Measurements from ENCODE around the gene SMYD3. TPM values are rescaled to one million over a fixed set of nuclear protein-coding genes. Genes with fewer than 3 reads are reported as not detected.

The SMYD3 gene
- total RNA-seq, 2 donors from 2014 or later: 16.2 to 16.4 TPM

- no peak for TF ChIP-seq CTCF (IDR thresholded peaks at IDR 0.05)
- Histone ChIP-seq H3K9ac (ENCODE audit: low read depth in 2 of 2, low read length in 2 of 2) (no peak overlapping the region), H3K4me3 (no peak overlapping the region), H3K36me3 (no peaks in the 10 kb centered on the region), H3K27me3 (no peaks in the 10 kb centered on the region), H3K27ac (no peak overlapping the region), H3K4me1 (no peaks in the 10 kb centered on the region), H3K9me3 (no peaks in the 10 kb centered on the region)
- intact Hi-C loops (cut with DNase I): no loop called here
- DNase-seq: no peak
Measured at GRCh38 chr1:246169019-246169418, 338.1 kb downstream of the SMYD3 start.

- Histone ChIP-seq H3K4me1 (no peaks in the 10 kb centered on the region), H3K4me3 (no peak overlapping the region), H3K27ac (no peak overlapping the region), H3K27me3 (no peaks in the 10 kb centered on the region), H3K9me3 (no peaks in the 10 kb centered on the region), H3K9ac (ENCODE audit: low read depth in 2 of 2, low read length in 2 of 2) (no peak overlapping the region), H3K36me3 (no peaks in the 10 kb centered on the region)
- TF ChIP-seq CTCF (IDR thresholded peaks at IDR 0.05): no peak
- intact Hi-C loops (cut with DNase I): no loop called here
- DNase-seq: no peak
Measured at GRCh38 chr1:246166841-246167240, 340.2 kb downstream of the SMYD3 start.

- no peaks in the 10 kb centered on the region for H3K27me3 ChIP-seq
- H3K36me3 ChIP-seq: no peaks in the 10 kb centered on the region
- H3K27ac ChIP-seq: no peak overlapping the region
- H3K9me3 ChIP-seq: no peaks in the 10 kb centered on the region
- DNase-seq: no peak
- intact Hi-C loops (cut with DNase I): no loop called here
- no peak for TF ChIP-seq CTCF (IDR thresholded peaks at IDR 0.05)
- H3K9ac ChIP-seq (ENCODE audit: low read depth in 2 of 2, low read length in 2 of 2): peak overlapping the region in 1 of 2 donors; percentile 21
- no peak overlapping the region for H3K4me3 ChIP-seq
- H3K4me1 ChIP-seq: no peaks in the 10 kb centered on the region
Measured at GRCh38 chr1:246165826-246166709, 341.0 kb downstream of the SMYD3 start.

- TF ChIP-seq CTCF (IDR thresholded peaks at IDR 0.05): no peak
- Histone ChIP-seq H3K4me1 (no peaks in the 10 kb centered on the region), H3K9ac (ENCODE audit: low read depth in 2 of 2, low read length in 2 of 2) (no peak overlapping the region)
Measured at GRCh38 chr1:246164764-246165163, 342.3 kb downstream of the SMYD3 start.

GRCh38 chr1:246162560-246162959 lies 344.5 kb downstream of the SMYD3 start:
- no peak overlapping the region for H3K9ac ChIP-seq (ENCODE audit: low read depth in 2 of 2, low read length in 2 of 2)
- TF ChIP-seq CTCF (IDR thresholded peaks at IDR 0.05): no peak
- H3K27ac ChIP-seq: no peak overlapping the region
- no peaks in the 10 kb centered on the region for H3K9me3 ChIP-seq
- no peak for DNase-seq
- no peak overlapping the region for H3K4me3 ChIP-seq
- intact Hi-C loops (cut with DNase I): no loop called here
- no peaks in the 10 kb centered on the region for H3K27me3 ChIP-seq
- no peaks in the 10 kb centered on the region for H3K4me1 ChIP-seq
- no peaks in the 10 kb centered on the region for H3K36me3 ChIP-seq

More at GRCh38 chr1:246164764-246165163, 342.3 kb downstream of the SMYD3 start:
- H3K27me3 ChIP-seq: no peaks in the 10 kb centered on the region
- no peaks in the 10 kb centered on the region for H3K9me3 ChIP-seq
- intact Hi-C loops (cut with DNase I): no loop called here
- no peak overlapping the region for H3K4me3 ChIP-seq
- no peak overlapping the region for H3K27ac ChIP-seq
- DNase-seq: no peak
- H3K36me3 ChIP-seq: no peaks in the 10 kb centered on the region
